ENCODE data around the gene COQ10B. TPM values are rescaled to one million over a fixed set of nuclear protein-coding genes. Genes with fewer than 3 reads are reported as not detected.

The COQ10B gene
- total RNA-seq, 4 donors from 2014 or later = 23.4 to 38.0 (median 29.5) TPM

GRCh38 chr2:197425550-197425949, 27.8 kb upstream of the COQ10B start:
- TF ChIP-seq CTCF (IDR thresholded peaks at IDR 0.05; ENCODE audit: low read depth) = no peak

- no peak for TF ChIP-seq CTCF (IDR thresholded peaks at IDR 0.05; ENCODE audit: low read depth)
Observed at GRCh38 chr2:197426723-197427603, 26.4 kb upstream of the COQ10B start.

GRCh38 chr2:197427986-197428385, 25.4 kb upstream of the COQ10B start:
- TF ChIP-seq CTCF (IDR thresholded peaks at IDR 0.05; ENCODE audit: low read depth) = no peak

- no peak for TF ChIP-seq CTCF (IDR thresholded peaks at IDR 0.05; ENCODE audit: low read depth)
Observed at GRCh38 chr2:197431858-197432257, 21.5 kb upstream of the COQ10B start.

GRCh38 chr2:197433780-197434438, 19.4 kb upstream of the COQ10B start:
- TF ChIP-seq CTCF (IDR thresholded peaks at IDR 0.05; ENCODE audit: low read depth) = no peak

- no peak for TF ChIP-seq CTCF (IDR thresholded peaks at IDR 0.05; ENCODE audit: low read depth)
Observed at GRCh38 chr2:197434541-197435513, 18.5 kb upstream of the COQ10B start, which contains the start of gene SF3B1. Gene SF3B1, minus strand, starts transcription at chr2:197435028. Its CDS starts 29 bp downstream, at chr2:197434999.
